GM21367 (cell line): Measurements from ENCODE around the gene DNAH7.
"Not testable (repeated sequence)": the region's sequence is repeated elsewhere in the genome, so short reads cannot be mapped to it uniquely, and the experiment has no call there.

Experiments
- ATAC-seq: cut with Tn5 transposase; IDR thresholded peaks from one replicate; pipeline ENCODE4 v1.9.1; 2021; ENCODE audit not compliant: unreplicated experiment

DNAH7 gene

GRCh38 chr2:195984923-195985726, 83.5 kb downstream of the DNAH7 start:
- ATAC-seq = no peak

GRCh38 chr2:195967336-195967735, 101.3 kb downstream of the DNAH7 start:
- ATAC-seq = no peak

GRCh38 chr2:195961873-195962272, 106.8 kb downstream of the DNAH7 start:
- ATAC-seq = peak; percentile 98

- no peak for ATAC-seq
These were observed 109.3 kb downstream of the DNAH7 start for GRCh38 chr2:195959341-195959740.

- ATAC-seq = no peak
These were observed 111.9 kb downstream of the DNAH7 start for GRCh38 chr2:195956725-195957124.

GRCh38 chr2:195945056-195945455, 123.6 kb downstream of the DNAH7 start:
- ATAC-seq = no peak

- no peak for ATAC-seq
These were observed 131.5 kb downstream of the DNAH7 start for GRCh38 chr2:195937176-195937575.

- ATAC-seq = no peak
These were observed 134.2 kb downstream of the DNAH7 start for GRCh38 chr2:195934484-195934883.

GRCh38 chr2:195929531-195929930, 139.1 kb downstream of the DNAH7 start:
- ATAC-seq = no peak

GRCh38 chr2:195925120-195925519, 143.5 kb downstream of the DNAH7 start:
- no peak for ATAC-seq

GRCh38 chr2:195923889-195924288, 144.7 kb downstream of the DNAH7 start:
- no peak for ATAC-seq

GRCh38 chr2:195917021-195917600, 151.5 kb downstream of the DNAH7 start:
- ATAC-seq = not testable (repeated sequence)

- ATAC-seq = no peak
These were observed 156.6 kb downstream of the DNAH7 start for GRCh38 chr2:195912079-195912478.

- no peak for ATAC-seq
These were observed 158.1 kb downstream of the DNAH7 start for GRCh38 chr2:195910570-195910969.

- ATAC-seq = no peak
These were observed 158.7 kb downstream of the DNAH7 start for GRCh38 chr2:195909926-195910325.

GRCh38 chr2:195907474-195907873, 161.2 kb downstream of the DNAH7 start:
- no peak for ATAC-seq

- ATAC-seq = no peak
These were observed 164.7 kb downstream of the DNAH7 start for GRCh38 chr2:195903956-195904355.

GRCh38 chr2:195902857-195903256, 165.8 kb downstream of the DNAH7 start:
- ATAC-seq = no peak

GRCh38 chr2:195899226-195899625, 169.4 kb downstream of the DNAH7 start:
- no peak for ATAC-seq

- no peak for ATAC-seq
These were observed 170.0 kb downstream of the DNAH7 start for GRCh38 chr2:195898505-195899191.

- no peak for ATAC-seq
These were observed 177.6 kb downstream of the DNAH7 start for GRCh38 chr2:195891081-195891480.

GRCh38 chr2:195879153-195879552, 189.5 kb downstream of the DNAH7 start:
- no peak for ATAC-seq
